ENCODE data around the gene CKAP5.

CKAP5 gene

GRCh38 chr11:46736146-46736545, 109.9 kb downstream of the CKAP5 start:
- no peak for DNase-seq (ENCODE audit: low read depth in 2 of 2)
- no peak overlapping the region for H3K4me3 ChIP-seq (replicated peaks in 1 of 2; ENCODE audit: low read depth in 2 of 2, low read length in 2 of 2)
- no peak for TF ChIP-seq CTCF (IDR thresholded peaks at IDR 0.05; ENCODE audit: low read depth, low read length)

DNA sequence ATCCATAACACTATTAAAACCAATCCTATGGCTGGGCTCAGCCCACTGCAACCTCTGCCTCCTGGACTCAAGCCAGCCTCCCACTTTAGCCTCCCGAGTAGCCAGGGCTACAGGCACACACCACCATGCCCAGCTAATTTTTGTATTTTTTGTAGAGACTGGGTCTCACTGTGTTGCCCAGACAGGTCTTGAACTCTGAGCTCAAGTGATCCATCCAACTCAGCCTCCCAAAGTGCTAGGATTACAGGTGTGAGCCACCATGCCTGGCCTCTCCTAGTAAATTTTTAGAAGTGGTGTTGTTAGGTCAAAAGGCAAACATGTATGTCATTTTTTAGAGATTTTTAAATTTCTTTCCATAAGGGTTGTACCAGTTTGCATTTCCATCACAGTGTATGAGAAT, 112.8 kb downstream of the CKAP5 start:
- H3K4me3 ChIP-seq (replicated peaks in 1 of 2; ENCODE audit: low read depth in 2 of 2, low read length in 2 of 2), result no peak overlapping the region
- TF ChIP-seq CTCF (IDR thresholded peaks at IDR 0.05; ENCODE audit: low read depth, low read length), result no peak
- no peak for DNase-seq (ENCODE audit: low read depth in 2 of 2)

DNA sequence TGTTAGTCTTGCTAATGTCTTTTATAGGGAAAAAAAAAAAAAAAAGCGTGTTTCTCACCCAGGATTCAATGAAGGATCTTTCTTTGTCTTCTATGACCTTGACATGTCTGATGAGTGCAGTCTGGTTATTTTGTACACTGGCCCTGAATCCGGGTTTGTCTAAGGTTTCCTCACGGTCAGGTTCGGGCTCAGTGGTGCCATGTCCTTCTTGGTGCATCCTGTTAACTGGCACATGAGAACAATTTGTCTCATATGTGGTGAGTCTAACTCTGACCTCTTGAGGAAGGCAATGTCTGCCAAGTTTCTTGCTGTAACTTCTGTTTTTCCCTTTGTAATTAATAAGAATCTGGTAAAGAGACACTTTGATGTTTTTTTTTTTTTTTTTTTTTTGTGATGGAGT, 114.5 kb downstream of the CKAP5 start:
- no peak for DNase-seq (ENCODE audit: low read depth in 2 of 2)
- TF ChIP-seq CTCF (IDR thresholded peaks at IDR 0.05; ENCODE audit: low read depth, low read length), result no peak
- no peak overlapping the region for H3K4me3 ChIP-seq (replicated peaks in 1 of 2; ENCODE audit: low read depth in 2 of 2, low read length in 2 of 2)

DNA sequence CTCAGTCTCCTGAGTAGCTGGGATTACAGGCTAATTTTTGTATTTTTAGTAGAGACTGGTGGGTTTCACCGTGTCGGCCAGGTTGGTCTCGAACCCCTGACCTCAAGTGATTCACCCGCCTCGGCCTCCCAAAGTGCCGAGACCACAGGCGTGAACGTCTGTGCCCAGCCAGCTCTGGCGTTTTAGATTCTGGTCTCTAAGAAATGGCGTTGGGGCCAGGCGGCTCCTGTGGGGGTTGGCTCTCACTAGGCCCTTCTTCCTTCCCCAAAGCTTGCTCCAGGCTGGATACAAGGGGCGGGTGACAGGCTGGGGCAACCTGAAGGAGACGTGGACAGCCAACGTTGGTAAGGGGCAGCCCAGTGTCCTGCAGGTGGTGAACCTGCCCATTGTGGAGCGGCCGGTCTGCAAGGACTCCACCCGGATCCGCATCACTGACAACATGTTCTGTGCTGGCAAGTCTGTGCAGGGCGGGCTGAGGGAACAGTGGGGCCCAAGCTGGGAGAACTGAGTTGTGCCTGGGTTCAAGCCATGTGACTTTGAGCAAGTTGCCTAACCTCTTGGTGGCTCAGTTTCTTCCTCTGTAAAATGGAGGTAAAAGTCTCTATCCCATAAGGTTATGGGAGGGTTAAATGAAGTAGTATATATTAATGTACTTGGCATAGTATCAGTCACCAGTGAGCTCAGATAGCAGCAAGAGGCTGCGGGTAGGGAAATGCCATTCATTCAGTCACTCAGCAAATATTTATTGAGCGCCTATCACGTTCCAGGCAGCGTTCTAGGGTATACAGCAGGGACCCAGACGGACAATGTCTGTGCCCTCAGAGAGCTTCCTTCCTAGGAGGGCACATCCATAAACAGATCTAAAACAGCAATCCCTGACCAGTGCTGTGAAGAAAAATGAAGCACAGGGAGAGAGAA, 116.7 kb downstream of the CKAP5 start:
- peak in 1 of 2 donors; percentile 22 for DNase-seq (ENCODE audit: low read depth in 2 of 2)
- H3K4me3 ChIP-seq (replicated peaks in 1 of 2; ENCODE audit: low read depth in 2 of 2, low read length in 2 of 2), result no peak overlapping the region
- TF ChIP-seq CTCF (IDR thresholded peaks at IDR 0.05; ENCODE audit: low read depth, low read length), result no peak

DNA sequence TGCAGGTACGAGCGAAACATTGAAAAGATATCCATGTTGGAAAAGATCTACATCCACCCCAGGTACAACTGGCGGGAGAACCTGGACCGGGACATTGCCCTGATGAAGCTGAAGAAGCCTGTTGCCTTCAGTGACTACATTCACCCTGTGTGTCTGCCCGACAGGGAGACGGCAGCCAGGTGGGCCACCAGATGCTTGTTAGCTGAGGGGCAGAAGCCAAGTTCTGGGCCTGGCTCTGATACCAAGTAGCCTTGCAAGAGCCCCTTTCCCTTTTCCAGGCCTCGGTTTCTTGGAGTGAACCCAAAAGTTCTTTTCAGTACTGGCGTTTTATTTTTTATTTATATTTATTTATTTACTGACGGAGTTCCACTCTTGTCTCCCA, 117.4 kb downstream of the CKAP5 start:
- H3K4me3 ChIP-seq (replicated peaks in 1 of 2; ENCODE audit: low read depth in 2 of 2, low read length in 2 of 2), result no peak overlapping the region
- TF ChIP-seq CTCF (IDR thresholded peaks at IDR 0.05; ENCODE audit: low read depth, low read length), result no peak
- DNase-seq (ENCODE audit: low read depth in 2 of 2), result no peak

- no peak for DNase-seq (ENCODE audit: low read depth in 2 of 2)
- TF ChIP-seq CTCF (IDR thresholded peaks at IDR 0.05; ENCODE audit: low read depth, low read length), result no peak
- no peak overlapping the region for H3K4me3 ChIP-seq (replicated peaks in 1 of 2; ENCODE audit: low read depth in 2 of 2, low read length in 2 of 2)
These were observed 118.0 kb downstream of the CKAP5 start for GRCh38 chr11:46727952-46728658.
